Stimulated activated CD8-positive, alpha-beta memory T cell treated with anti-CD3 and anti-CD28 coated beads, Interleukin-15, amount 100 ng/mL, for 1 hour (primary cell): Measurements from ENCODE around the gene INIP.

Experiments used
- DNase-seq: peaks from one replicate; pipeline ENCODE4 v3.0.0-alpha.2; 2020; ENCODE audit warnings: low read depth

INIP gene

GRCh38 chr9:112717661-112718331 lies at the start of gene INIP:
Gene INIP (minus strand): TSS chr9:112718117. CDS start chr9:112716485, 1,632 bp downstream.
- DNase-seq: peak; percentile 93

- no peak for DNase-seq
Measured at GRCh38 chr9:112765281-112765680, 47.4 kb upstream of the INIP start.

- DNase-seq: no peak
Measured at GRCh38 chr9:112764837-112765236, 46.9 kb upstream of the INIP start.

GRCh38 chr9:112764344-112764743 lies 46.4 kb upstream of the INIP start:
- no peak for DNase-seq

- DNase-seq: no peak
Measured at GRCh38 chr9:112762726-112763518, 45.0 kb upstream of the INIP start.

GRCh38 chr9:112761912-112762655 lies 44.2 kb upstream of the INIP start:
- no peak for DNase-seq

- no peak for DNase-seq
Measured at GRCh38 chr9:112760821-112761220, 42.9 kb upstream of the INIP start.

GRCh38 chr9:112757940-112758339 lies 40.0 kb upstream of the INIP start:
- no peak for DNase-seq

- no peak for DNase-seq
Measured at GRCh38 chr9:112757282-112757883, 39.5 kb upstream of the INIP start.

GRCh38 chr9:112755675-112756074 lies 37.8 kb upstream of the INIP start:
- no peak for DNase-seq

- no peak for DNase-seq
Measured at GRCh38 chr9:112755016-112755427, 37.1 kb upstream of the INIP start.

GRCh38 chr9:112754578-112754977 lies 36.7 kb upstream of the INIP start:
- DNase-seq: no peak

- no peak for DNase-seq
Measured at GRCh38 chr9:112753725-112754124, 35.8 kb upstream of the INIP start.

- DNase-seq: no peak
Measured at GRCh38 chr9:112752334-112753125, 34.6 kb upstream of the INIP start.

GRCh38 chr9:112751056-112751795 lies 33.3 kb upstream of the INIP start:
- peak; percentile 16 for DNase-seq

GRCh38 chr9:112750764-112751055 lies 32.8 kb upstream of the INIP start:
- DNase-seq: no peak

- peak; percentile 61 for DNase-seq
Measured at GRCh38 chr9:112750016-112750763, 32.3 kb upstream of the INIP start, which contains the start of gene SNX30. Gene SNX30 (plus strand): TSS chr9:112750760. CDS start chr9:112751002, 242 bp downstream.

GRCh38 chr9:112747094-112747493 lies 29.2 kb upstream of the INIP start:
- DNase-seq: no peak

GRCh38 chr9:112744177-112744576 lies 26.3 kb upstream of the INIP start:
- no peak for DNase-seq

GRCh38 chr9:112743216-112743836 lies 25.4 kb upstream of the INIP start:
- DNase-seq: no peak
